GM10266 (cell line): ENCODE measurements around the gene DACH1.

ENCODE experiments used
- DNase-seq: peaks from one replicate; pipeline ENCODE4 v3.0.0; 2012; ENCODE audit errors: extremely low spot score
- CTCF ChIP-seq: IDR thresholded peaks from 2 replicates; pipeline ENCODE4 v1.5.1; 2012; ENCODE audit warnings: mild to moderate bottlenecking, low read depth; ENCODE audit not compliant: control insufficient read depth, insufficient read depth; ENCODE audit errors: missing control alignments

Gene DACH1

DNA sequence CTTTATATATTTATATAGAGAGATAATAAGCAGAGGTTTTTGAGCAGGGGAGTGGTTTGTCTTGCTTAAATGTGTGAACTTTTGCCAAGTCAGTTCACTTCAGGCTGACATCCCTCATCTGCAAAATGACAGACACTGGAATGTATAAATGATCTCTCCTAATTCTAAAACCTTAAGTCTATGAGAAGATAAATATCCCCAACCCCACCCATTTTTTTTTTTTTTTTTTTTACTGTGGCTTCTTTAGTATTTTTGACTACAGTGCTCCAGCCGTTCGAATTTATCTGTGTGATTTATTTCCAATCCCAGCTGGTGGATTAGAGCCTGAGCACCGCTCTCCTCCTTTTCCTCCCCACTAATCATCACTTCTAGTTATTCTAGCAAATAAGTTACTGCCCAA lies 234.8 kb downstream of the DACH1 start:
- TF ChIP-seq CTCF: no peak
- no peak for DNase-seq

DNA sequence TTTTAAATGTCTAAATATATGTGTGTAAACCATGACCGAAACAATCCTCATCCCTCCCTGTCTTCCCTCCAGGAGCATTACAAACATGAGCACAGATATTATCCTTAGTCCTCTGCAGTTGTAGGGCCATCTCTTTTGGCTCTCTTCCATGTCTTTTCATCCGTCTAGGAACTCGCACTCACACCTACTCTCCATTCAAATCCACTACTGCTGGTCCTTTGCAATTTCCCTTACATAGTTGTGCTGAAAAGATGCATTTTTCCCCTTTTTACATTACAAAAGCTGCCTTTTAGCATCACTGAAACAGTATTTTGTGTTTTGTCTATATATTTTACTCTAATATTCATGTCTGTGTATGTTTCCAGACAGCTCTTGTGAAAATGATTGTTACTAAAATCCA lies 237.8 kb downstream of the DACH1 start:
- no peak for TF ChIP-seq CTCF

DNA sequence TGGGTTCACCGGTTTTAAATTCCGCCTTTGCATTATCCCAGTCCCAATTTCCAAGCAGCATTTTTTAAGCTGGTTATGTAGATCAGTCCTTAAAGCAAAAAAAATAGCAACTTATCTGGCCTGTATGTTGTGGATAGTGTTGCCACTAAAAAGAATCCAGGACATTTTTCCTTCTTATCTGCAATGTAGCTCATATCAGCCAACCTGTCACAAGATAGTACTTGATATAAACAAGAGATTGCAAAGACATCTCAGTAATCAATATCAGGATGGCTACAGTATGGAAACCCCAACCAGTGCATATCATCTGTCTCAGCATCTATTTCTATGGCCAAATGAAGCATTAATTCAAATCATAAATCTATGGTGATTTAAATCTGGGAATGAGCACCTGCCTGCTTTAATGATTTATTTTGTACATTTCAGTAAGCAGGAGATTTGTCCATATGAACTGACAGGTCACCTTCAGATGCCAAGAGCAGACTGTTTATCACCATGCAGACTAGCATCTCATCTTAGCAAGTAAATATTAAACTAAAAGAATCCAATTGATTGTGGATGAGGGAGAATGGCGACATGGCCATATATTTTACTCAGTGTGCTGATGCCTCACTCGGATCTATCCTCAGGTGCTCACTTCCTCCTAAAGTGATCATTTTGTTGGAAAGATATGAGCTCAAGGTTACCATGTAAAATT lies 240.4 kb downstream of the DACH1 start:
- no peak for TF ChIP-seq CTCF
- no peak for DNase-seq

More for the DNA sequence above, 237.8 kb downstream of the DACH1 start:
- no peak for DNase-seq

DNA sequence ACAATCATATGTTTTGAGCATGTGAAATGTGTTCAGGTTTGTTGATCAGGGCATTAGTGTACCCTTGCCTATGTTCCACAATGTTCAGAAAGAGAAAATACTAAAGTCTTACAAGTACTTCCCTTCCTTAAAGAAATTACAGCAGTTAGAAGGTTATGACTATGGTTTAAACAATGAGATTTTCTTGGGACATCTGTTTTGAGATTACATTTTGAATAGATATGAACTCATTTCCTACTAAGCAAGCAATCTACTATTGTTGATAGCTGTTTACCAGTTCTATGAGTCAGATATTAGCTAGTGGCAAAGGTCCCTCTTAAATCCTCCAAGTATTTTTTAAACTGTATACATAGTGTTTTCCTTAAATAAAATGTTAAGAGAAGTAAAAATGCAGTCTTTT lies 241.3 kb downstream of the DACH1 start:
- TF ChIP-seq CTCF: no peak
- no peak for DNase-seq

DNA sequence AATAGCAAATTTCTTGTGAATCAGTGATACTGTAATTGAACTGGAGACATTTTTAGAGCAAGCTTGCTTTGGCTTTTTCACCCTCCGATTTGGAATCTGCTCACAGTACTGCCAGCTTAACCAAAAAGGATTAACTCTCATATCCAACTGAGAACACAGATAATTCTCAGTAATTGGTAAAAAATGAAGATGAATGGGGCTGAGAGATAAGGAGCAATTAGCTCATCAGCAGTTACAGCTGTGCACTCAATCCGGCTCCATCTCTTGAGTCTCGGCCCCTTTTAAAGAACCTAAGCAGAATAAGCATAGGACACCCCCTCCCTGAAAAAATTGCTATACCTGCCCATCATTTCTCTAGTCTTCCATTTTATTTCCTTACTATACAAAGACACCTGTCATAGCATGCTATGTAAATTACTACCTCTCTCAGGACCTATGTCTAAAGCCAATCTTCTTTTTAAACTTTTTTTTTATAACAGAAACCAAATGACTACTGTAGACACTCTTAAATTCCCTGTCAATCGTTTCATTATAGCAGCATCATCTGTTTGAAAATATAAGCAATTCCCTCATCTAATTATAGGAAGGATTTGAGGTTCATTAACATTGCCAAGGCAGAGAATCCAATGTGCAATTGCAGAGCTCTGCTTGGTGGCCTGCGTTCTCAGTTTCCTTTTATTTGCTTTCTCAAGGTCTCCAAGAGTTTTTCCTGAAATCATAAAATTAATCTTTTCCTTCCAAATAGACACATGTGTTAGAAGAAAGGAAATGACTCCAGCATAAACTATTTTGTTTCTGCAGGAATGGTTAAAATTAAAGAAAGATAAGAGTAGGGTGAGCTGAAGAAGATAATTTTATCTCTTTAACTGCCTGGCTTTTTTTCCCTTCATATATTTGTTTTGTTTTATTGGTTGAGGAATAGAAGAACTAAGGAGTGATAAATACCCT lies 242.1 kb downstream of the DACH1 start:
- TF ChIP-seq CTCF: no peak
- no peak for DNase-seq

DNA sequence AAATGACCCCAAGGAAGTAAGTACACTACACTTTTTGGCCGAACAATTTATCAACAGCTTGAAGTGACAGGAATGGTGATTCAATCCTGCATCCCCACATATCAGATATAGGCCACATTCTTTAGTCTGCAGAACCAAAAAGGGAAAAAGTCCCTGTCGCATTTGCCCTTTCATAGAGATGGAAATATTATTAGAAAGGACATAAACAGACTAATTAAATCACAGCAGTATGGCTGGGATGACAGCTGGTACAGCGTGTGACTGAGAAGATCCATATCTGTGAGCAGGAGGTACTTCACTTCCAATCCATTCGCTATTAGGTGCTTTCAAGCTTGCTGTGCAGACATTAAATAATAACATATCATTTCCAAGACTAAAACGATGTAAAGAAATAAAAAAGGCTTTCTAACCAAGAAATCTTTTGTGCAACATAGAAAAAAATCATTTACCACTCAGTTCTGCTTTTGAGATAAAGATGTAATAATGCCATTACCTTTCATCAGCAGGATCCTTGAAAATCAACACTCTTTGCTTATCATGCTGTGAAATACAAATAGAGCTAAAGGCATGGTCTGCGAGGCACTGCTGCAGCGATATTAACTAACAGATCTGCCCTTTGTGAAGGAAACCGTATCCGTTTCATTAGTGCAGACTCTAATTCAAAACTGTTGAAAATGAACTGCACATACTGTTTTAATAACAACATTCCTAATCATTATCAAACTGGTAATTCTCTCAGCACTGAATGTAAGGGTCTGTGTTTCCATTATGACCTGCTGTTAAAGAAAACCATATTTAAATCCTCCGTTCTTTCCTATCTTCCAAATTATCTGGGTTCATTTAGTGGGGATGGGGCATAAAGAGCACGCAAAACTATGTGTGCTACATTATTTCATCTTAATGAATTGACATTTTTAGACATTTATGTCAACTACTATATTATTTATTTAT lies 245.6 kb downstream of the DACH1 start:
- TF ChIP-seq CTCF: no peak
- DNase-seq: no peak
